Cardiac muscle cell (in vitro differentiated cells and primary cell): ENCODE data around the gene ISM2. TPM values are rescaled to one million over a fixed set of nuclear protein-coding genes. Genes with fewer than 3 reads are reported as not detected.

Experiments
- DNase-seq, 2 donors: peaks; one replicate each; pipeline versions ENCODE4 v3.0.0 to v3.0.0-alpha.2; 2010 to 2017; ENCODE audit warnings: low read depth in 1 of 2, low spot score in 1 of 2
- H3K27ac ChIP-seq: fragments of 200-600 bp; sonication (generic); 2 replicates; pipeline ENCODE4 v1.5.1; 2016
- H3K27me3 ChIP-seq: fragments of 200-600 bp; sonication (generic); 2 replicates; pipeline ENCODE4 v1.6.0; 2016; ENCODE audit warnings: control low read depth
- H3K36me3 ChIP-seq: fragments of 200-600 bp; sonication (generic); 2 replicates; pipeline ENCODE4 v1.5.1; 2016; ENCODE audit warnings: control low read depth
- H3K4me1 ChIP-seq: fragments of 200-600 bp; sonication (generic); 2 replicates; pipeline ENCODE4 v1.8.1; 2017; ENCODE audit warnings: low read depth, mild to moderate bottlenecking, mixed run types
- H3K4me3 ChIP-seq: fragments of 200-600 bp; sonication (generic); 2 replicates; pipeline ENCODE4 v1.5.1; 2016; ENCODE audit warnings: mild to moderate bottlenecking
- H3K9me3 ChIP-seq: fragments of 200-600 bp; sonication (generic); 2 replicates; pipeline ENCODE4 v1.5.1; 2017; ENCODE audit warnings: low read depth, mild to moderate bottlenecking, control low read depth
- CTCF ChIP-seq: IDR thresholded peaks from 2 replicates; pipeline ENCODE4 v1.5.1; 2012; ENCODE audit warnings: low read depth, mild to moderate bottlenecking, low read length
- polyA plus RNA-seq: library from polyadenylated mRNA; unstranded; fragments of >200 nt; fragmentation: Nextera tagmentation; extraction: Ambion mirVana; gene quantifications from 2 replicates; pipeline ENCODE4 v1.2.1, GENCODE V29; 2016
- total RNA-seq: library from RNA; depleted of rRNA; stranded (reverse); fragments of >200 nt; gene quantifications from 2 replicates; pipeline ENCODE4 v1.2.3, GENCODE V29; 2016

The ISM2 gene
- total and polyA plus RNA-seq, 2 experiments from 2014 or later, result 0.83 TPM; not detected in 1

GRCh38 chr14:77516126-77516525, 17.5 kb upstream of the ISM2 start:
- no peak for DNase-seq
- Histone ChIP-seq H3K4me1 (no peaks in the 10 kb centered on the region), H3K27ac (no peak overlapping the region), H3K9me3 (no peaks in the 10 kb centered on the region), H3K4me3 (no peak overlapping the region), H3K27me3 (no peaks in the 10 kb centered on the region), H3K36me3 (peaks cover 21% of the 10 kb centered on the region)
- TF ChIP-seq CTCF, result no peak

GRCh38 chr14:77511486-77512162, 13.0 kb upstream of the ISM2 start:
- Histone ChIP-seq H3K27me3 (no peaks in the 10 kb centered on the region), H3K9me3 (no peaks in the 10 kb centered on the region), H3K36me3 (peaks cover 13% of the 10 kb centered on the region), H3K27ac (no peak overlapping the region), H3K4me1 (no peaks in the 10 kb centered on the region), H3K4me3 (no peak overlapping the region)
- no peak for TF ChIP-seq CTCF
- peak in 1 of 2 donors; percentile 12 for DNase-seq

- Histone ChIP-seq H3K36me3 (peaks cover 10% of the 10 kb centered on the region), H3K9me3 (no peaks in the 10 kb centered on the region), H3K4me3 (no peak overlapping the region), H3K27ac (no peak overlapping the region), H3K4me1 (no peaks in the 10 kb centered on the region), H3K27me3 (no peaks in the 10 kb centered on the region)
- TF ChIP-seq CTCF, result no peak
- no peak for DNase-seq
Observed at GRCh38 chr14:77509366-77509765, 10.8 kb upstream of the ISM2 start.

- DNase-seq, result no peak
- peaks cover 10% of the 10 kb centered on the region for H3K36me3 ChIP-seq
- H3K4me3 ChIP-seq, result no peak overlapping the region
- TF ChIP-seq CTCF, result no peak
- H3K27me3 ChIP-seq, result no peaks in the 10 kb centered on the region
- no peak overlapping the region for H3K27ac ChIP-seq
- no peaks in the 10 kb centered on the region for H3K4me1 ChIP-seq
- H3K9me3 ChIP-seq, result no peaks in the 10 kb centered on the region
Observed at GRCh38 chr14:77508876-77509275, 10.3 kb upstream of the ISM2 start.

- H3K27me3 ChIP-seq, result no peaks in the 10 kb centered on the region
- H3K36me3 ChIP-seq, result peaks cover 10% of the 10 kb centered on the region
- no peak for TF ChIP-seq CTCF
- peak in 1 of 2 donors; percentile 88 for DNase-seq
- H3K4me1 ChIP-seq, result no peaks in the 10 kb centered on the region
- H3K27ac ChIP-seq, result no peak overlapping the region
- H3K9me3 ChIP-seq, result no peaks in the 10 kb centered on the region
- no peak overlapping the region for H3K4me3 ChIP-seq
Observed at GRCh38 chr14:77508249-77508648, 9.6 kb upstream of the ISM2 start.

- peaks cover 10% of the 10 kb centered on the region for H3K36me3 ChIP-seq
- no peaks in the 10 kb centered on the region for H3K9me3 ChIP-seq
- TF ChIP-seq CTCF, result no peak
- no peaks in the 10 kb centered on the region for H3K4me1 ChIP-seq
- H3K27me3 ChIP-seq, result no peaks in the 10 kb centered on the region
- H3K27ac ChIP-seq, result no peak overlapping the region
- no peak for DNase-seq
- no peak overlapping the region for H3K4me3 ChIP-seq
Observed at GRCh38 chr14:77507762-77508161, 9.1 kb upstream of the ISM2 start.
